OCI-LY7 (cell line): ENCODE data around the gene C1orf116. TPM values are rescaled to one million over a fixed set of nuclear protein-coding genes. Genes with fewer than 3 reads are reported as not detected.

Experiments
- BruUV-seq: library from RNA; stranded (reverse); fragments of 400-500 nt; replicated peaks from 2 replicates; lab custom pipeline; 2021; lab: Mats Ljungman, UMichigan
- CTCF ChIA-PET: fragments of 300-600 bp; sonication (Branson Sonifier 250); formaldehyde crosslinking; loops from one replicate; lab custom pipeline; 2022; ENCODE audit warnings: antibody characterized with exemption; ENCODE audit not compliant: unreplicated experiment; lab: Charles Lee
- POLR2A ChIA-PET: fragments of 300-600 bp; sonication (Branson Sonifier 250); formaldehyde crosslinking; loops from one replicate; lab custom pipeline; 2022; ENCODE audit warnings: antibody characterized with exemption; lab: Charles Lee
- DNase-seq: peaks from one replicate; pipeline ENCODE4 v3.0.0-alpha.2; 2015; ENCODE audit warnings: low spot score
- H2AFZ ChIP-seq: fragments of 200-600 bp; sonication (generic), shearing (Covaris generic); 2 replicates; pipeline ENCODE4 v1.6.1; 2014; ENCODE audit warnings: mild to moderate bottlenecking, antibody characterized with exemption, low read length, moderate library complexity
- H3K27ac ChIP-seq: fragments of 200-600 bp; sonication (generic); 2 replicates; pipeline ENCODE4 v1.5.1; 2014; ENCODE audit warnings: mixed run types, low read depth, mild to moderate bottlenecking, moderate library complexity, low read length, inconsistent platforms; ENCODE audit not compliant: poor library complexity, severe bottlenecking
- H3K36me3 ChIP-seq: fragments of 200-600 bp; sonication (generic); 2 replicates; pipeline ENCODE4 v1.6.1; 2014; ENCODE audit warnings: mild to moderate bottlenecking, antibody characterized with exemption, low read length, moderate library complexity, mixed read lengths; ENCODE audit not compliant: insufficient read depth
- H3K4me1 ChIP-seq: fragments of 200-600 bp; sonication (generic); 2 replicates; pipeline ENCODE4 v1.5.1; 2014; ENCODE audit warnings: mild to moderate bottlenecking, low read length; ENCODE audit not compliant: insufficient read depth, poor library complexity, severe bottlenecking
- H3K4me2 ChIP-seq: fragments of 200-600 bp; sonication (generic); 2 replicates; pipeline ENCODE4 v1.6.1; 2014; ENCODE audit warnings: mild to moderate bottlenecking, low read length
- H3K4me3 ChIP-seq: fragments of 200-600 bp; sonication (generic); 2 replicates; pipeline ENCODE4 v1.5.1; 2014; ENCODE audit warnings: mild to moderate bottlenecking, low read depth, low read length; ENCODE audit not compliant: poor library complexity, severe bottlenecking
- H3K79me2 ChIP-seq: fragments of 200-600 bp; sonication (generic); 2 replicates; pipeline ENCODE4 v1.6.1; 2016; ENCODE audit warnings: low read depth, mild to moderate bottlenecking, low read length, moderate library complexity, mixed read lengths; ENCODE audit not compliant: insufficient read depth
- H3K9me2 ChIP-seq: fragments of 200-600 bp; sonication (generic); 2 replicates; pipeline ENCODE4 v1.6.1; 2016; ENCODE audit warnings: mild to moderate bottlenecking, low read length, mixed read lengths; ENCODE audit not compliant: insufficient read depth
- H3K9me3 ChIP-seq: fragments of 200-600 bp; sonication (generic); 2 replicates; pipeline ENCODE4 v1.6.1; 2014; ENCODE audit warnings: mild to moderate bottlenecking, mixed run types, low read length, mixed read lengths
- H4K20me1 ChIP-seq: fragments of 200-600 bp; sonication (generic); 2 replicates; pipeline ENCODE4 v1.6.1; 2014; ENCODE audit warnings: mild to moderate bottlenecking, antibody characterized with exemption, low read length, moderate library complexity, mixed read lengths; ENCODE audit not compliant: insufficient read depth
- EZH2phosphoT487 ChIP-seq: fragments of 200-600 bp; sonication (generic); IDR thresholded peaks from 2 replicates; pipeline ENCODE4 v1.6.1; 2018; ENCODE audit warnings: low read depth, borderline replicate concordance, mild to moderate bottlenecking, mixed run types, antibody characterized with exemption, low read length, moderate library complexity, mixed read lengths
- intact Hi-C: fragments of 100-400 bp; cut with micrococcal nuclease; formaldehyde crosslinking; loops from one replicate; pipeline ENCODE4 v1.10.0; 2022; ENCODE audit not compliant: unreplicated experiment
- total RNA-seq, 2 experiments: library from RNA; depleted of rRNA in 1 of 2; stranded (reverse); fragments of >200 nt in 1 of 2; shearing (Covaris generic) in 1 of 2; gene quantifications; 2 replicates each; pipeline ENCODE4 v1.2.3, GENCODE V29; 2014 to 2022
- TF ChIP-seq, protein P1 (sequence below): fragments of 200-600 bp; sonication (generic); conservative IDR thresholded peaks from 2 replicates; pipeline ENCODE4 v1.5.1; 2014; ENCODE audit warnings: mild to moderate bottlenecking, antibody characterized with exemption, low read length, moderate library complexity, mixed read lengths

C1orf116 gene
- total RNA-seq, 2 experiments from 2014 or later = not detected

DNA sequence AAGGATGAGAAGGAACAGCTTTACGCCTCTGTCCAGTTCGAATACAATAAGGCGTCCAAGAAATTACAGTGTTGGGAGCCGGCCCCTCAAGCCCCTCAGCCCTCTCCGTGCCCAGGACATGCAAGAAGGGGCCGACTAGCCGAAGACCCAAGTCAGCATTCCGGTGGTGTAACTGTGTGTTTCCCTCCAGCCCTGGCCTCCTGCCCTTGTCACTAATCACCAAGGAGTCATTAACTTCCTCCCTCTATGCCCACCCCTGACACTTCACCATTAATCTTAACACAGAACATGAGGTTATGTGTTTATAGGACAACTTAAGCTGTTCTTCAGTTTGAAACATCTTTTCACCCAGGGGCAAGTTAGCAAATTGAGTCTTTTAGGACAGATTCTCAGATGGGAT is 39.7 kb upstream of the C1orf116 start:
- no TSS peak for BruUV-seq
- DNase-seq = no peak
- Histone ChIP-seq H2AFZ (no peak overlapping the region), H3K4me1 (peaks cover 6% of the 10 kb centered on the region), H3K9me3 (no peaks in the 10 kb centered on the region), H3K27ac (no peak overlapping the region), H3K4me3 (no peak overlapping the region), H4K20me1 (no peaks in the 10 kb centered on the region), H3K4me2 (no peak overlapping the region), H3K79me2 (no peaks in the 10 kb centered on the region), H3K36me3 (peaks cover 25% of the 10 kb centered on the region), H3K9me2 (no peaks in the 10 kb centered on the region)
- ChIA-PET CTCF (interaction anchor here (0.7 kb wide), 1 partner anchor 23 kb away, joined by 3 read pairs; no protein-coding TSS in a partner anchor), POLR2A (interaction anchor here (1.6 kb wide), 1 partner anchor 19 kb away, joined by 5 read pairs; the partner anchor contains the start of gene PFKFB2)
- intact Hi-C loops = loop anchor here (10.0 kb wide), 1 partner anchor 67 kb away; no protein-coding TSS in a partner anchor
- no peak for TF ChIP-seq EZH2phosphoT487
- TF ChIP-seq, protein P1, sequence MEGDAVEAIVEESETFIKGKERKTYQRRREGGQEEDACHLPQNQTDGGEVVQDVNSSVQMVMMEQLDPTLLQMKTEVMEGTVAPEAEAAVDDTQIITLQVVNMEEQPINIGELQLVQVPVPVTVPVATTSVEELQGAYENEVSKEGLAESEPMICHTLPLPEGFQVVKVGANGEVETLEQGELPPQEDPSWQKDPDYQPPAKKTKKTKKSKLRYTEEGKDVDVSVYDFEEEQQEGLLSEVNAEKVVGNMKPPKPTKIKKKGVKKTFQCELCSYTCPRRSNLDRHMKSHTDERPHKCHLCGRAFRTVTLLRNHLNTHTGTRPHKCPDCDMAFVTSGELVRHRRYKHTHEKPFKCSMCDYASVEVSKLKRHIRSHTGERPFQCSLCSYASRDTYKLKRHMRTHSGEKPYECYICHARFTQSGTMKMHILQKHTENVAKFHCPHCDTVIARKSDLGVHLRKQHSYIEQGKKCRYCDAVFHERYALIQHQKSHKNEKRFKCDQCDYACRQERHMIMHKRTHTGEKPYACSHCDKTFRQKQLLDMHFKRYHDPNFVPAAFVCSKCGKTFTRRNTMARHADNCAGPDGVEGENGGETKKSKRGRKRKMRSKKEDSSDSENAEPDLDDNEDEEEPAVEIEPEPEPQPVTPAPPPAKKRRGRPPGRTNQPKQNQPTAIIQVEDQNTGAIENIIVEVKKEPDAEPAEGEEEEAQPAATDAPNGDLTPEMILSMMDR = no peak

- Histone ChIP-seq H3K4me1 (peaks cover 6% of the 10 kb centered on the region), H3K4me2 (no peak overlapping the region), H3K36me3 (peaks cover 29% of the 10 kb centered on the region), H3K27ac (no peak overlapping the region), H3K4me3 (no peak overlapping the region), H3K9me3 (no peaks in the 10 kb centered on the region), H3K9me2 (no peaks in the 10 kb centered on the region), H4K20me1 (no peaks in the 10 kb centered on the region), H3K79me2 (no peaks in the 10 kb centered on the region), H2AFZ (no peak overlapping the region)
- DNase-seq = no peak
- intact Hi-C loops = loop anchor here (10.0 kb wide), 1 partner anchor 67 kb away; no protein-coding TSS in a partner anchor
- ChIA-PET CTCF (interaction anchor here (0.9 kb wide), 1 partner anchor 19 kb away, joined by 4 read pairs; the partner anchor contains the start of gene PFKFB2), POLR2A (interaction anchor here (0.6 to 1.6 kb wide), 3 partner anchors 15 to 270 kb away, joined by 3 to 5 read pairs (median 4); partner anchors contain the start of gene PFKFB2)
- no peak for TF ChIP-seq EZH2phosphoT487
- TF ChIP-seq, protein P1 = no peak
- no TSS peak for BruUV-seq
These were observed 38.9 kb upstream of the C1orf116 start for GRCh38 chr1:207071426-207071825.

GRCh38 chr1:207070811-207071210 is 38.3 kb upstream of the C1orf116 start:
- Histone ChIP-seq H3K9me2 (no peaks in the 10 kb centered on the region), H4K20me1 (no peaks in the 10 kb centered on the region), H3K9me3 (no peaks in the 10 kb centered on the region), H2AFZ (no peak overlapping the region), H3K79me2 (no peaks in the 10 kb centered on the region), H3K4me2 (no peak overlapping the region), H3K4me3 (no peak overlapping the region), H3K36me3 (peaks cover 35% of the 10 kb centered on the region), H3K27ac (no peak overlapping the region), H3K4me1 (peaks cover 6% of the 10 kb centered on the region)
- no TSS peak for BruUV-seq
- ChIA-PET POLR2A (interaction anchor here (0.6 to 1.6 kb wide), 3 partner anchors 14 to 270 kb away, joined by 3 to 5 read pairs (median 4); partner anchors contain the start of gene PFKFB2), CTCF (interaction anchor here (0.9 kb wide), 1 partner anchor 18 kb away, joined by 4 read pairs; the partner anchor contains the start of gene PFKFB2)
- intact Hi-C loops = loop anchor here (10.0 kb wide), 1 partner anchor 66 kb away; no protein-coding TSS in a partner anchor
- TF ChIP-seq, protein P1 = no peak
- TF ChIP-seq EZH2phosphoT487 = no peak
- no peak for DNase-seq
